Activated CD8-positive, alpha-beta memory T cell treated with anti-CD3 and anti-CD28 coated beads, Interleukin-2, amount 50 U/mL, for 24 hours (primary cell): ENCODE data around the gene KISS1.
A peak's percentile ranks its signal among the peaks of the same experiment; 100 is the strongest.

Experiments used
- DNase-seq: peaks from one replicate; pipeline ENCODE4 v3.0.0-alpha.2; 2020; ENCODE audit errors: extremely low read depth

The KISS1 gene

GRCh38 chr1:204192046-204192445 is 4.2 kb downstream of the KISS1 start:
- no peak for DNase-seq

GRCh38 chr1:204191456-204191855 is 4.8 kb downstream of the KISS1 start:
- no peak for DNase-seq

GRCh38 chr1:204190212-204191211 is 5.8 kb downstream of the KISS1 start:
- no peak for DNase-seq

DNA sequence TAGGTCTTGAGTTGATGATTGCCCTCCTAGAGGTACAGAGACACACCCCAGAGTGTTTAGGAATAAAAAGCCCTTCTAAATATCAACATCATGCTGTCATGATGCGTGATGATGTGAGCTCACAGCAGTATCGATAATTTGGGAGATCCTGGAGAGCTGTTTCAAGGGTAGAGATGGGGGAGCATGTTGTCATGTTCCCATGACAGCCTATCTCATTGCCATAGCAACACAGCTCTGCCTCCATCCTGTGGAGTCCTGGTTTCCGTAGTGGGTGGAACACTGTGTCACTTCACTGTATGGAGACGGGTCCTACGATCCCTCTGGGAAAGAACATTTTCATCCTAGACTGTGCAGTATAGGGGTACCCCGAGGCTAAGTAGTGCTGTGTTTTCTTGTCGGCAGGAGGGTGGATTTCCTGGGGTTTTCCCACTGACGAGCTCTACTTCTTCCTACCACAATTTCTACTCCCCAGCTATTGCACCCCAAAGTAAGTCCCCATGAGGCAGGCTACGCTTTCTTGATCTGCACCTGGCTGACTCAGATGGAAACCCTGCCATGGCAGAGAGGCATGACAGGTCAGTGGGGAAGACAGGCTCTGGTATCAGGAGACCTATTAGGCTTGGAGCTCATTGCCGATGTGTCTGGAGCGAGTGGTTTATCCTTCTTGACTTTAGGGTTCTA is 7.2 kb downstream of the KISS1 start:
- DNase-seq = no peak

- no peak for DNase-seq
Observed at GRCh38 chr1:204186597-204186996, 9.7 kb downstream of the KISS1 start.

DNA sequence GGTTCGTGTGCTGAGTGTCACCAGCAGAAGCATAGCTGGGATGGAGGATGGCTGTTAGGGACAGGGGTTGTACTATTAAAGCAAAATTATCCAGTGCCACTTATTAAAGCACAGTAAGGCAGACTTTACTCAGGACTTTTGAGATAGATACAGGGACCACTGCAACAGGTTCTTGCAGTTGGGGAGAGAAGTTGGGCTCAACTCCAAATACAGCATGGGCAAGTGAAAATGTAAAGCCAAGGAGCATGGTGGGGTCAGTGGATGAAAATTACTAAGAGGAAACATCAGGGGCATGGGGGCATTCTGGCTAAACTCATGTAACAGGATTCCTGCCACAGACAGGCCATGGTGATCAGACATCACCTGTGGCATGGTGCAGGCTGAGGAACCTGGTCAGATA is 15.2 kb downstream of the KISS1 start:
- DNase-seq = no peak

- DNase-seq = no peak
Observed at GRCh38 chr1:204180133-204180532, 16.2 kb downstream of the KISS1 start.

- DNase-seq = no peak
Observed at GRCh38 chr1:204178487-204179281, 17.6 kb downstream of the KISS1 start.

- DNase-seq = no peak
Observed at GRCh38 chr1:204177133-204177532, 19.2 kb downstream of the KISS1 start.

DNA sequence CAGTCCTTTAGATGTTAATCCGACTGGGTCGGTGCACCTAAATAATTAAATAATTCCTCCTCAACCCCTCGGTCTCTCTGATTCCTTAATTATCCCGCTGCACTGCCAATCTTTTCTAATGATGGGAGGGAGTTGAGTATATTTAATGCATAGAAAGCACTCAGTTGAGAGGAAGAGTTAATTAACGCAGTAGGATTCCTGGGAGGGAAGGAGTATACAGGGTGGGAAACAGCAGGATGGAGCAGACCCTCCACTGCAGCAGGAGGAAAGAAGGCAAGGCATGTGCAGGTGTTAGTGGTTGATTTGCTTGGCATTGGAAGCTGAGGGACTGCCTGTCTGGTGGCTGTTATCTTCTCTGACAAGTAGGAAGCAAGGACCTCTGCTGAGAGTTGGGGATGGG is 20.2 kb downstream of the KISS1 start:
- no peak for DNase-seq

DNA sequence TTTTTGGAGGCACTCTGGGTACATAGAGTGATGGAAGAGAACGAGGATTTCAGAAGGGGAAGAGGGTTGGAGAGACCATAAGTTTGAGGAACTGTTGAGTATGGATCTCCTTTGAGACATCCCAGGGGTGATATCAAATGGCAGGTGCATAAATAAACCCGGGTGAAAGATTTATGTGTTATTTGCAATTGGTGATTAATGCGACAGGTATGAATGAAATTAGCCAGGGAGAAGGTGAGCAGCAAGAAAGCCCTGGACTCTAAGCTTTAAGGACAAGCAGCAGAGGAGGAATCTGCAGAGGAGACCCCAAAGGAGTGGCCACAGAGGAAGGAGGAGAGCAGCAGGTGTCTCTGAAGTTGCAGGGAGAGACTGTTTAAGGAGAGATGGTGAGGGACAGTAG is 21.3 kb downstream of the KISS1 start:
- DNase-seq = no peak

DNA sequence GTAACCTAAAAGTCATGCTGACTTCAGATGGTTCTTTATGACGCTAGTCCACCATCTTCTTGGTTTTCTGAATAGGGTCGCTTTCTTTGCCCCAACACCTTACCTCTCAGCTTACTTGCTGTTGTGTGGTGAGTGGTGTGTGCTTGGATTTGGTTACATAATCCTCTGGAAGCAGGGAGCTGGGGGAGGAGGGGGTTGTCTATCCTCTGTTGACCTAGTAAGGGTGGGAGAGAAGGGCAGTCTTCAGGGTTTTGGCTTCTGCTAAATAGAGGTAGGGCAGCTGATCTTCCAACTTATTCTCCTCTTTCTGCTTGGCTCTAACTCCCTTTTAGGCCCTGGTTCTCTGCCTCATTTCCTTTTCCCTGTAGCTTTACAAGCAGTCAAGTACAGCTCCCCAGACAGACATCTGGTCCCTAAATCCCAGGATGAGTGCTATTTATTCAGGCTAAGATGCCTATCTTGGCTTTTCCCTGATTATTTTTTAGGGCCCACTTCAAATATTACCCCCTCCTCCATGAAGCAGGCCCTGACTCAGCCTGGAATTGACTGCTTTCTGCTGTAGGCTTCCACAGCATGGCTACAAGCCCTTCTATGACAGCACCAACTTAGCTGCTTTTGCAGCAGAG is 23.8 kb downstream of the KISS1 start:
- DNase-seq = no peak

DNA sequence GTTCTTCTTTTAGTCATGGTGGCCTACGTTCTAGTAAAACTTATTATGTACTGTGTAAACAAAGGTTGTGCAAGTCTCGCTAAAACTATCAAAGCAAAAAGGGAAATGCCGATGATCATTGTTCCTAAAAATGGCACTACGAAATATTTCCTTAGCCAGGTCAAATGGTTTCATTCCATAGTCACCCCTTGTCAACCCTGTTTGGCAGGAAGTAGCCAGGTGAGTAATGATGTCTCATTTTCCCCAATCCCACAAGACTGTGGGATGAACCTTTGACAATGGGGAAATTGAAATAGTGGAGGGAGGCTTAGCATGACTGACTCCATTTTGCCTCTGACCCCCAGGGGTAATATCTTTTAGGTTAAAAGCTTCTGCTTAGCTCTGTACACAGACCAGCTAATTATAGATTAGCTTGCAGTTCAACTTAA is 24.5 kb downstream of the KISS1 start:
- DNase-seq = no peak

DNA sequence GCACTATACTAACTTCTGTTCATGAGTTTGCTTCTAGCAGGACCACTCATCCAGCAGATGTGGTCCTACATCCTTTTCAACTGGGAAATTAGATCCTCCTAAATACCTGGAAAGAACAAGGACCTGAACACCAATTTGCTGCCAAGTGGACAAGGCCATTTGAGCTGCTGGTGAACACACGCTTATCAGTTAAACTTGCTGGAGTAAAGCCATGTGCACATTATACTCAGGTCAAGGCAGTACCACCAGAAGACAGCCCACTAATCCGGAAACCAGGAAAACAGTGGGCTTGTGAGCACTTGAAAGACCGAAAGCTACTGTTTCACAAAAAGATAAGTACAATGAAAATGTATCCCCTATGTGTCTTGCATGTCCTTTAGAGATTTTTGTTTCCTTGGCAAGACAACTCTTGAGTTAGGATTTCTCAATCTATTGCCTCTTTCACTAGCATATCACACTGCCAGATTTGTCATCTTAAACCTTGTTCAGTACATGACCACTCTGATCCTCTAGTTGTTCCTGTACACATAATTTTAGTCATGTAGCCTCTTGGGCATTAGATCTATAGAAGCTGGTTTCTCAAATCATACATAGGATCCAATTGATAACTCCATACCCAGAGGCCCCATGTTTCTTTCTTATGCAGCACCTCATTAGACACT is 25.7 kb downstream of the KISS1 start:
- no peak for DNase-seq

- DNase-seq = no peak
Observed at GRCh38 chr1:204169858-204170257, 26.4 kb downstream of the KISS1 start.

DNA sequence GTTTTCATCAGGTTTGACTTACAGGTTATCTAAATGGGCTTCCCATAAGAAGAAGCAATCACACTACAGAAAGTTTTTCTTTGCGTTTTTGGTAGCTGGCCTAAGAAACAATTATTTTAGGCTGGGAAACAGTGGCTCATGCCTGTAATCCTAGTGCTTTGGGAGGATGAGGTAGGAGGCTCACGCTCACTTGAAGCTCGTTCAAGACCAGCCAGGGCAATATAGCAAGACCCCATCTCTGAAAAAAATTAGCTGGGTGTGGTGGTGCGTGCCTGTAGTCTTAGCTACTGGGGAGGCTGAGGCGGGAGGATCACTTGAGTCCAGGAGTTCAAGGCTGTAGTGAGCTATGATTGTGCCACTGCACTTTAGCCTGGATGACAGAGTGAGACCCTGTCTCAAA is 28.6 kb downstream of the KISS1 start:
- no peak for DNase-seq

DNA sequence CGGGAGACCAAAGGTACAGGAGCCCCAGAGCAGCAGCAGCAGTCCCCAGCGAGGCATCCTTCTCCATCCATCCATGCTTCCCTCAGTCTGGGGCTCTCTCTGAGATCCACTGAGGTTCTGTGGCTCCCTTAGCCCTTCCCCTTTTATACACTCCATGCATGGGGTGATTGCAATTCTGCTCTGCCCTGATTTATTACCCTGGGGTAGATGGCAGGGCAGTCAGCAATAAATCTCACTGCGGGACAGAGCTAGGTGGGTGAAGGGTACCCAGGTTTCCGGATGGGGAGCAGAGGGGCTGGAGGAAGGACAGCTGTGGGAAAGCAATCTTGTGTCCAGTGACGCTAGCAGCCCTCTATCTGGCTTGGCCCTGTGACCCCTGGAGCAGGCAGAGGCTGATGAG is 30.1 kb downstream of the KISS1 start, which contains the start of gene REN:
TSS of gene REN (minus strand) at position 119 of the 400 bp plus-strand sequence. CDS start at position 75, 44 bp downstream.
- no peak for DNase-seq

GRCh38 chr1:204162494-204163074 is 33.7 kb downstream of the KISS1 start:
- DNase-seq = peak; percentile 36

- DNase-seq = no peak
Observed at GRCh38 chr1:204161609-204162493, 34.4 kb downstream of the KISS1 start.

- no peak for DNase-seq
Observed at GRCh38 chr1:204157962-204158361, 38.3 kb downstream of the KISS1 start.
